22Rv1 (cell line): ENCODE data around the gene AR.
A peak's percentile ranks its signal among the peaks of the same experiment; 100 is the strongest.
"Not testable (repeated sequence)": the region's sequence is repeated elsewhere in the genome, so short reads cannot be mapped to it uniquely, and the experiment has no call there.

Experiments
- H3K27ac ChIP-seq: fragments of 450-650 bp; 2 replicates; pipeline ENCODE4 v1.5.1; 2017
- ZFX ChIP-seq: fragments of 450-650 bp; IDR thresholded peaks from 2 replicates; pipeline ENCODE4 v1.6.1; 2017; ENCODE audit warnings: antibody characterized with exemption, borderline replicate concordance
- TF ChIP-seq, protein P1 (sequence below): fragments of 450-650 bp; IDR thresholded peaks from 2 replicates; pipeline ENCODE4 v1.5.1; 2017; ENCODE audit warnings: mild to moderate bottlenecking

The AR gene

DNA sequence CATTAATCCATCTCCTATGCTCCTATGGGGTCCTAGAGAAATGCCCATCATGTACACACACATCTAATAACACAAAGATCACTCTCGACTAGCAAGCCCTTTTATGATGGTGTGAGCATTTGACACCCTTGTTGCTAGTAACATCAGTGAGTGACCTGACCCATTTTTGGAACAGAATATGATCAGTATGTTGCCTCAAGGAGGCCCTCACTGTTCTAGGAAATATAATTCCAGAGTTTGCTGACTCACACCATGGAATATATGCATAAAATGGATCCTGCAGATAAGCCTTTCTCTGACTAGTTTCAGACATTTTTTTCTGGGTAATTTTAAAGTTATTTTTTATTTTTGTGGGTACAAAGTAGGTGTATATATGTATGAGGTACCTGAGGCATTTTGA lies 121.8 kb downstream of the AR start:
- TF ChIP-seq, protein P1, sequence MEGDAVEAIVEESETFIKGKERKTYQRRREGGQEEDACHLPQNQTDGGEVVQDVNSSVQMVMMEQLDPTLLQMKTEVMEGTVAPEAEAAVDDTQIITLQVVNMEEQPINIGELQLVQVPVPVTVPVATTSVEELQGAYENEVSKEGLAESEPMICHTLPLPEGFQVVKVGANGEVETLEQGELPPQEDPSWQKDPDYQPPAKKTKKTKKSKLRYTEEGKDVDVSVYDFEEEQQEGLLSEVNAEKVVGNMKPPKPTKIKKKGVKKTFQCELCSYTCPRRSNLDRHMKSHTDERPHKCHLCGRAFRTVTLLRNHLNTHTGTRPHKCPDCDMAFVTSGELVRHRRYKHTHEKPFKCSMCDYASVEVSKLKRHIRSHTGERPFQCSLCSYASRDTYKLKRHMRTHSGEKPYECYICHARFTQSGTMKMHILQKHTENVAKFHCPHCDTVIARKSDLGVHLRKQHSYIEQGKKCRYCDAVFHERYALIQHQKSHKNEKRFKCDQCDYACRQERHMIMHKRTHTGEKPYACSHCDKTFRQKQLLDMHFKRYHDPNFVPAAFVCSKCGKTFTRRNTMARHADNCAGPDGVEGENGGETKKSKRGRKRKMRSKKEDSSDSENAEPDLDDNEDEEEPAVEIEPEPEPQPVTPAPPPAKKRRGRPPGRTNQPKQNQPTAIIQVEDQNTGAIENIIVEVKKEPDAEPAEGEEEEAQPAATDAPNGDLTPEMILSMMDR = no peak
- TF ChIP-seq ZFX = no peak
- H3K27ac ChIP-seq = peak overlapping the region; percentile 40

DNA sequence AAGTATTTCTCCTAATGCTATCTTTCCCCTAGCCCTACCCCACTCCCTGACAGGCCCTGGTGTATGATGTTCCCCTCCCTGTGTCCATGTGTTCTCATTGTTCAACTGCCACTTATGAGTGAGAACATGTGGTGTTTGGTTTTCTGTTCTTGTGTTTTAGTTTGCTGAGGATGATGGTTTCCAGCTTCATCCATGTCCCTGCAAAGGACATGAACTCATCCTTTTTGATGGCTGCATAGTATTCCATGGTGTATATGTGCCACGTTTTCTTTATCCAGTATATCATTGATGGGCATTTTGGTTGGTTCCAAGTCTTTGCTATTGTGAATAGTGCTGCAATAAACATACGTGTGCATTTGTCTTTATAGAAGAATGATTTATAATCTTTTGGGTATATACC lies 126.9 kb downstream of the AR start:
- H3K27ac ChIP-seq = not testable (repeated sequence)

DNA sequence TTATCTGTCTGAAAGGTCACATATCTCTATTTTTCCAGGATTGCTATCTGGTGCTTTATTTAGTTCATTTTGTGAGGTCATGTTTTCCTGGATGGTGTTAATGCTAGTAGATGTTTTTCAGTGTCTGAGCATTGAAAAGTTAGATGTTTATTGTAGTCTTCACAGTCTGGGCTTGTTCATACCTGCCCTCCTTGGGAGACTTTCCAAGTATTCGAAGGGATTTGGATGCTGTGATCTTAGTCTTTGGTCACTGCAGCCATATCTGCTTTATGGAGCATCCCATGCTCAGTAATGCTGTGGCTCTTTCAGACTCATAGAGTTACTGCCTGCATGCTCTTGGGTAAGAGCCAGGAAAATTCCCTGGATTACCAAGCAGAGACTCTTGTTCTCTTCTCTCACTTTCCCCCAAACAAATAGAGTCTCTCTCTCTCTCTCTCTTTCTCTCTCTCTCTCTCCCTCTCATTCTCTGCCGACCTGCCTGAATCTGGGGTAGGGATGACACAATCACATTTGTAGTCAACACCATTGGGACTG lies 130.0 kb downstream of the AR start:
- peak overlapping the region; percentile 75 for H3K27ac ChIP-seq
- TF ChIP-seq, protein P1 = no peak
- TF ChIP-seq ZFX = no peak

- TF ChIP-seq ZFX = no peak
- TF ChIP-seq, protein P1 = no peak
- H3K27ac ChIP-seq = peak overlapping the region; percentile 75
Observed at GRCh38 chrX:67674741-67675140, 130.9 kb downstream of the AR start.

DNA sequence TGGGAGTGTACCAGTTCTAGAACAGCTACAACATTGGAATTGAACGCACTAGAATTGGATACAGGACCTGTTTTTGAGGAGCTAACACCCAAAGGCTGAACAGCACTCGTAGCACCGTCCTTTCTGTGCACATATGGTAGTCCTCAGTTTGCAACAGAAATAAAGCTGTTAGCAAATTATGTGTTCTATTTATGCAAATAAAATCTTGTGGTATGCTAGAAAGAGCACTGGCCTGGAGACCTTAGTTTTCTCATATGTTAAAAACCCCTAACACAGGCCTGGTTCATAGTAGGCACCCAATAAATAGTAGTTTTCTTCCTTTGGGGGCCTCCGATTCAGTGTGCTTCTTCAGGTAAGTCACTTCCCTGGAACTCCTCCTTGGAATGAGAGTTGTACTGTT lies 140.3 kb downstream of the AR start:
- peak overlapping the region; percentile 75 for H3K27ac ChIP-seq

GRCh38 chrX:67692246-67692645 lies 148.4 kb downstream of the AR start:
- TF ChIP-seq, protein P1 = no peak
- no peak for TF ChIP-seq ZFX
- H3K27ac ChIP-seq = peak overlapping the region; percentile 75

More for the DNA sequence above, 140.3 kb downstream of the AR start:
- TF ChIP-seq ZFX = no peak
- TF ChIP-seq, protein P1 = no peak

DNA sequence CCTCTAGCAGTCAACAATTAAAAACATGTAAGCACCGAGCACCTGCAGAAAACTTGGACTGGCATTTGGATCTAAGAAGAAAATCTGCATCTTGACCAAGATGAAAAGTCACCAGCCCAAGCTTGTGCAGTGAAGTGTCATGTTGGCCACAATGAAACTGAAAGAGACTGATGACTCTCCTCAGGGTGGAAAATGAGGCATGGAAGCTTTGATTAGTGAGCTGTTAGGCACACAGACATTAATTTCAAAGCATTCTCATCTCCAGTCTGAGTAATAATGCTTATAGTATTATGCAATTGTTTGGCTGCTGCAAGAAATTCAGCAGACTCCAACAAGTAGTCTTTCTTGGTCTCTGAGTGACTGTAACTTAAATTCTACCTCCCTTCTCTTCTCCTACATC lies 150.1 kb downstream of the AR start:
- TF ChIP-seq, protein P1 = no peak
- TF ChIP-seq ZFX = no peak
- H3K27ac ChIP-seq = peak overlapping the region; percentile 75

GRCh38 chrX:67697452-67697851 lies 153.6 kb downstream of the AR start:
- H3K27ac ChIP-seq = peak overlapping the region; percentile 75
- TF ChIP-seq, protein P1 = no peak
- TF ChIP-seq ZFX = no peak
